ENCODE results near the gene BOC.

Gene BOC

DNA sequence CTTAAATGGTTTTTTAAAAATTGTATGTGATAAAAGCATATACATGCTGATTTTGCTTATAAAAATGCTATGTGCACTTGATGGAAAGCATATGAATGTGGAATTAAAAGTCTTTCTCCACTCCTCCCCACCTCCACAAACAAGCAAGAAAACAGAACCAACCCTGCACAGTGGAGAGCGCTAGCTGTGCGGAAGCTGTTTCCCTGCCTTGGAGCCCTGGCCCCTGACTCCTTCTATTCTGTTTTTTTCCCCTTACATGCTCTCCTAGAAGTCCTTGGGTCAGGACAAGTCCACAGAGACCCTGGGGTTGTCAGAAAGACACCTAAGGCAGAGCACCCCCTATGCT, 64.2 kb downstream of the BOC start:
- no peak overlapping the region for H3K27ac ChIP-seq (ENCODE audit: low read depth, low read length)
- H3K79me2 ChIP-seq (ENCODE audit: control insufficient read depth, low read length) = no peaks in the 10 kb centered on the region
- no peak overlapping the region for H3K4me2 ChIP-seq (ENCODE audit: low read length)
- no peak overlapping the region for H3K4me3 ChIP-seq (ENCODE audit: low read length)
- H3K27me3 ChIP-seq (ENCODE audit: control insufficient read depth, low read length) = no peaks in the 10 kb centered on the region
- H4K20me1 ChIP-seq (ENCODE audit: control insufficient read depth, insufficient read depth, low read depth, low read length) = no peaks in the 10 kb centered on the region
- H3K9me2 ChIP-seq (replicated peaks; ENCODE audit: control insufficient read depth, low read length) = no peaks in the 10 kb centered on the region
- TF ChIP-seq, protein P1, sequence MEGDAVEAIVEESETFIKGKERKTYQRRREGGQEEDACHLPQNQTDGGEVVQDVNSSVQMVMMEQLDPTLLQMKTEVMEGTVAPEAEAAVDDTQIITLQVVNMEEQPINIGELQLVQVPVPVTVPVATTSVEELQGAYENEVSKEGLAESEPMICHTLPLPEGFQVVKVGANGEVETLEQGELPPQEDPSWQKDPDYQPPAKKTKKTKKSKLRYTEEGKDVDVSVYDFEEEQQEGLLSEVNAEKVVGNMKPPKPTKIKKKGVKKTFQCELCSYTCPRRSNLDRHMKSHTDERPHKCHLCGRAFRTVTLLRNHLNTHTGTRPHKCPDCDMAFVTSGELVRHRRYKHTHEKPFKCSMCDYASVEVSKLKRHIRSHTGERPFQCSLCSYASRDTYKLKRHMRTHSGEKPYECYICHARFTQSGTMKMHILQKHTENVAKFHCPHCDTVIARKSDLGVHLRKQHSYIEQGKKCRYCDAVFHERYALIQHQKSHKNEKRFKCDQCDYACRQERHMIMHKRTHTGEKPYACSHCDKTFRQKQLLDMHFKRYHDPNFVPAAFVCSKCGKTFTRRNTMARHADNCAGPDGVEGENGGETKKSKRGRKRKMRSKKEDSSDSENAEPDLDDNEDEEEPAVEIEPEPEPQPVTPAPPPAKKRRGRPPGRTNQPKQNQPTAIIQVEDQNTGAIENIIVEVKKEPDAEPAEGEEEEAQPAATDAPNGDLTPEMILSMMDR (IDR thresholded peaks at IDR 0.05; ENCODE audit: low read depth, low read length, poor library complexity, severe bottlenecking) = no peak
- TF ChIP-seq EZH2phosphoT487 (IDR thresholded peaks at IDR 0.05; ENCODE audit: borderline replicate concordance, low read length) = no peak
- no peaks in the 10 kb centered on the region for H3K4me1 ChIP-seq (ENCODE audit: control insufficient read depth, low read length)
- no peaks in the 10 kb centered on the region for H3F3A ChIP-seq (ENCODE audit: control insufficient read depth, insufficient read depth)
- no peaks in the 10 kb centered on the region for H3K36me3 ChIP-seq (ENCODE audit: control insufficient read depth, low read length)
- no peaks in the 10 kb centered on the region for H3K9me3 ChIP-seq (ENCODE audit: control insufficient read depth, insufficient read depth, low read length)

DNA sequence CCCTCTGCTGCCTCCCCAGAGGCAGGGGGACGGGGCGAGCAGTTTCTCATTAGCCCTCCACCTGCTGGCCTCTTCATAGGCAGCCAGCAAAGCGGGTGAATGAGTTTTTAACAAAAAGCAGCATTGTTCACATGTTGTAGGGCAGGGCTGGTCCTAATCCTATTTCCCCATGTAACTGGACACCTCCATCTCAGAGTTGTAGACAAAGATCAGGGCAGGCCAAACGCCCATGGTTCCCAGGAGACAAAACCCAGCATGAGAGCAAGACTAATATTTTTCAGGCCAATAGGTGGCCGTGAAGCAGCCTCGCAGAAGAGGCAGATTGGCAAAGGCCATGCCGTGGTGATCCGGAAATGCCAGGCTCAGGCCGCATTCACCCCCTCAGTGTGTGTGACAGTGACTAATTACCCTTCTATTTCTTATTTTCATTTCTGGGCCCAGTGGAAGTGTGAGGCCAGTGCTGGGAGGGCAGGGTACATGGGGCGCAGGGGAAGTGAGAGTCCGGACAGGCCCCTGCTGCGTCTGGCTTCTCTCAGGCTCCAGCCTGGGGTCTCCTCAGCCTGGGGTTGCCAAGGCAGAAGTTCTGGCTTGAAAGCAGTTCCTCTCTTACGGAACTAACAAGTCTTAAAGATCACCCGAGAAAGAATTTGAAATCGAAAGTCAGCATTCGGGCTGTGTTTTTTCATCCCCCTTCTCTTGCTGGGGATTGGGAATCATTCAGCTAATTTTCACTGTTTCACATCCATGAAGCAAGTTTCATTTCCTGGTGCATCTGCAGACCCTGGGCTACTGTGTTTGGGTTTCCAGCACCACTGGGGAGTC, 64.8 kb downstream of the BOC start:
- no peaks in the 10 kb centered on the region for H3K79me2 ChIP-seq (ENCODE audit: control insufficient read depth, low read length)
- no peaks in the 10 kb centered on the region for H3K9me2 ChIP-seq (replicated peaks; ENCODE audit: control insufficient read depth, low read length)
- peak overlapping the region; percentile 2; the same call in 1 of the 2 replicates for H3K4me2 ChIP-seq (ENCODE audit: low read length)
- H3K27me3 ChIP-seq (ENCODE audit: control insufficient read depth, low read length) = no peaks in the 10 kb centered on the region
- TF ChIP-seq, protein P1 (IDR thresholded peaks at IDR 0.05; ENCODE audit: low read depth, low read length, poor library complexity, severe bottlenecking) = no peak
- TF ChIP-seq EZH2phosphoT487 (IDR thresholded peaks at IDR 0.05; ENCODE audit: borderline replicate concordance, low read length) = no peak
- H4K20me1 ChIP-seq (ENCODE audit: control insufficient read depth, insufficient read depth, low read depth, low read length) = no peaks in the 10 kb centered on the region
- no peaks in the 10 kb centered on the region for H3K9me3 ChIP-seq (ENCODE audit: control insufficient read depth, insufficient read depth, low read length)
- H3K27ac ChIP-seq (ENCODE audit: low read depth, low read length) = no peak overlapping the region
- no peaks in the 10 kb centered on the region for H3F3A ChIP-seq (ENCODE audit: control insufficient read depth, insufficient read depth)
- no peaks in the 10 kb centered on the region for H3K36me3 ChIP-seq (ENCODE audit: control insufficient read depth, low read length)
- no peak overlapping the region for H3K4me3 ChIP-seq (ENCODE audit: low read length)
- H3K4me1 ChIP-seq (ENCODE audit: control insufficient read depth, low read length) = no peaks in the 10 kb centered on the region

DNA sequence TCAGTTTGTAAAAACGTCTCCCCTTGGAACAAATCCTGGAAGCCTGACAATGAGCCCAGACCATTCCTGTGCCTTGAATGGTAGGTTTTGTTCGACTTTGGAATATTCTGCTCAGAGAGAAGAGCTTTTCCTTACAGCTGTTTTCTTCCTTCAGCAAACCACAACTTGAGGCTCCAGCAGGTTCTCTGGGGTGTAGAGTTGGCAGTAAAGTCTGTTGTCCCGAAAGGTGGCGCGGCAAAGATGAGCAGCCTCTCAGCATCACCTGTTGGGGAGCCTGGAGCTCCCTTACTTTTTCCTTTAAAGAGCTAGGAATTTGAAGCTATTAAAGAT, 65.4 kb downstream of the BOC start:
- Histone ChIP-seq H3K27me3 (ENCODE audit: control insufficient read depth, low read length) (no peaks in the 10 kb centered on the region), H3K79me2 (ENCODE audit: control insufficient read depth, low read length) (no peaks in the 10 kb centered on the region), H3K4me2 (ENCODE audit: low read length) (peak overlapping the region; percentile 2; the same call in 1 of the 2 replicates), H4K20me1 (ENCODE audit: control insufficient read depth, insufficient read depth, low read depth, low read length) (no peaks in the 10 kb centered on the region), H3K9me2 (replicated peaks; ENCODE audit: control insufficient read depth, low read length) (no peaks in the 10 kb centered on the region), H3K4me1 (ENCODE audit: control insufficient read depth, low read length) (no peaks in the 10 kb centered on the region), H3K4me3 (ENCODE audit: low read length) (no peak overlapping the region), H3K27ac (ENCODE audit: low read depth, low read length) (no peak overlapping the region), H3K9me3 (ENCODE audit: control insufficient read depth, insufficient read depth, low read length) (no peaks in the 10 kb centered on the region), H3F3A (ENCODE audit: control insufficient read depth, insufficient read depth) (no peaks in the 10 kb centered on the region), H3K36me3 (ENCODE audit: control insufficient read depth, low read length) (no peaks in the 10 kb centered on the region)
- TF ChIP-seq, protein P1 (IDR thresholded peaks at IDR 0.05; ENCODE audit: low read depth, low read length, poor library complexity, severe bottlenecking) = no peak
- no peak for TF ChIP-seq EZH2phosphoT487 (IDR thresholded peaks at IDR 0.05; ENCODE audit: borderline replicate concordance, low read length)

Data from DOHH2 (cell line).